SK-N-SH (cell line): Measurements from ENCODE around the gene TFAP2A. TPM values are rescaled to one million over a fixed set of nuclear protein-coding genes. Genes with fewer than 3 reads are reported as not detected.
A peak's percentile ranks its signal among the peaks of the same experiment; 100 is the strongest.

Experiments used
- CTCF ChIA-PET: fragments of 300-600, 350-600 bp; formaldehyde crosslinking; extraction: SDS; loops from one replicate; lab custom pipeline; 2021; lab: Yijun Ruan, JAX
- POLR2A ChIA-PET: fragments of 350-600 bp; sonication (Branson Sonifier 250); formaldehyde crosslinking; extraction: SDS; loops from one replicate; lab custom pipeline; 2020; ENCODE audit warnings: antibody characterized with exemption, inconsistent platforms; lab: Yijun Ruan, JAX
- DNase-seq: peaks from one replicate; pipeline ENCODE4 v3.0.0; 2012
- H2AFZ ChIP-seq: fragments of 200-600 bp; sonication (generic); 2 replicates; pipeline ENCODE4 v1.8.1; 2016; ENCODE audit warnings: antibody characterized with exemption, mild to moderate bottlenecking, low read depth
- H3F3A ChIP-seq: fragments of 200-600 bp; sonication (generic); replicated peaks from 2 replicates; pipeline ENCODE3; 2016; ENCODE audit warnings: antibody characterized with exemption, mild to moderate bottlenecking; ENCODE audit not compliant: insufficient read depth
- H3K27ac ChIP-seq, 2 experiments: fragments of 200-500 bp in 1 of 2; fragments of 200-600 bp in 1 of 2; sonication (Bioruptor generic) in 1 of 2; sonication (generic), shearing (Covaris generic) in 1 of 2; 2 replicates each; pipeline versions ENCODE4 v1.5.1 to v1.6.1; 2014 to 2016; ENCODE audit warnings: low read depth in 2 of 2, inconsistent platforms in 1 of 2, low read length in 1 of 2, mild to moderate bottlenecking in 1 of 2, mixed read lengths in 1 of 2
- H3K27me3 ChIP-seq: fragments of 200-600 bp; sonication (generic), shearing (Covaris generic); 2 replicates; pipeline ENCODE4 v1.6.1; 2016; ENCODE audit warnings: mixed run types; ENCODE audit not compliant: insufficient read depth
- H3K36me3 ChIP-seq, 2 experiments: fragments of 200-500 bp in 1 of 2; fragments of 200-600 bp in 1 of 2; sonication (Bioruptor generic) in 1 of 2; sonication (generic) in 1 of 2; replicated peaks in 1 of 2; 2 replicates each; pipeline versions ENCODE3 to v1.5.1; 2014 to 2016; ENCODE audit warnings: low read length in 1 of 2, mild to moderate bottlenecking in 1 of 2; ENCODE audit not compliant: insufficient read depth in 2 of 2, control insufficient read depth in 1 of 2
- H3K4me1 ChIP-seq, 2 experiments: fragments of 200-500 bp in 1 of 2; fragments of 200-600 bp in 1 of 2; sonication (Bioruptor generic) in 1 of 2; sonication (generic), shearing (Covaris generic) in 1 of 2; 2 replicates each; pipeline versions ENCODE4 v1.5.1 to v1.6.1; 2014 to 2016; ENCODE audit warnings: low read depth in 1 of 2, low read length in 1 of 2, mixed run types in 1 of 2; ENCODE audit not compliant: insufficient read depth in 2 of 2, control insufficient read depth in 1 of 2
- H3K4me2 ChIP-seq: fragments of 200-600 bp; sonication (generic), shearing (Covaris generic); 2 replicates; pipeline ENCODE4 v1.6.1; 2017; ENCODE audit warnings: mixed run types
- H3K4me3 ChIP-seq, 2 experiments: fragments of 200-500 bp in 1 of 2; fragments of 200-600 bp in 1 of 2; sonication (Bioruptor generic) in 1 of 2; sonication (generic), shearing (Covaris generic) in 1 of 2; 2 replicates each; pipeline versions ENCODE4 v1.5.1 to v1.8.1; 2014 to 2016; ENCODE audit warnings: low read depth in 2 of 2, inconsistent platforms in 1 of 2, low read length in 1 of 2, mild to moderate bottlenecking in 1 of 2, mixed read lengths in 1 of 2, moderate library complexity in 1 of 2
- H3K79me2 ChIP-seq: fragments of 200-600 bp; sonication (generic); 2 replicates; pipeline ENCODE4 v1.8.1; 2017; ENCODE audit warnings: mild to moderate bottlenecking; ENCODE audit not compliant: insufficient read depth
- H3K9ac ChIP-seq: fragments of 200-600 bp; sonication (generic); 2 replicates; pipeline ENCODE4 v1.6.1; 2017; ENCODE audit warnings: mixed run types
- H3K9me2 ChIP-seq: fragments of 200-600 bp; sonication (generic); 2 replicates; pipeline ENCODE4 v1.6.1; 2017; ENCODE audit warnings: mixed run types
- H3K9me3 ChIP-seq: fragments of 200-600 bp; sonication (generic); 2 replicates; pipeline ENCODE4 v1.6.1; 2017; ENCODE audit warnings: mixed run types, mild to moderate bottlenecking, moderate library complexity
- H4K20me1 ChIP-seq: fragments of 200-600 bp; sonication (generic); 2 replicates; pipeline ENCODE4 v1.6.1; 2017; ENCODE audit warnings: mild to moderate bottlenecking, mixed run types; ENCODE audit not compliant: insufficient read depth
- CHD2 ChIP-seq: fragments of 150-350 bp; IDR thresholded peaks from 2 replicates; pipeline ENCODE4 v1.6.1; 2018; ENCODE audit warnings: low read length; ENCODE audit not compliant: partially characterized antibody
- CTCF ChIP-seq: fragments of 200-600 bp; sonication (generic); IDR thresholded peaks from 2 replicates; pipeline ENCODE4 v1.6.1; 2017; ENCODE audit warnings: antibody characterized with exemption, mild to moderate bottlenecking, moderate library complexity
- ELF1 ChIP-seq: IDR thresholded peaks from 2 replicates; pipeline ENCODE4 v1.4.0; 2012
- EP300 ChIP-seq, 2 experiments: IDR thresholded peaks; 2 replicates each; pipeline versions ENCODE4 v1.4.0 to v1.6.1; 2012; ENCODE audit warnings: borderline replicate concordance in 1 of 2, low read depth in 1 of 2, low read length in 1 of 2
- EZH2phosphoT487 ChIP-seq: fragments of 200-600 bp; sonication (generic); IDR thresholded peaks from 2 replicates; pipeline ENCODE4 v1.6.1; 2017; ENCODE audit warnings: low read depth, mixed run types, mild to moderate bottlenecking, antibody characterized with exemption, moderate library complexity, borderline replicate concordance
- FOXJ3 ChIP-seq: sonication (generic); formaldehyde crosslinking; IDR thresholded peaks from 2 replicates; pipeline ENCODE4 v1.5.1; 2020; ENCODE audit warnings: mild to moderate bottlenecking, missing genetic modification reagents
- GABPA ChIP-seq: IDR thresholded peaks from 2 replicates; pipeline ENCODE4 v1.4.0; 2012; ENCODE audit warnings: low read depth, mild to moderate bottlenecking
- GATA2 ChIP-seq: sonication (generic); formaldehyde crosslinking; IDR thresholded peaks from 2 replicates; pipeline ENCODE4 v1.5.0; 2020; ENCODE audit warnings: mild to moderate bottlenecking, missing genetic modification reagents
- MAX ChIP-seq: IDR thresholded peaks from 2 replicates; pipeline ENCODE4 v1.4.0; 2012; ENCODE audit warnings: low read depth
- MEF2A ChIP-seq: IDR thresholded peaks from 2 replicates; pipeline ENCODE4 v1.4.0; 2012; ENCODE audit warnings: low read depth, borderline replicate concordance
- NRF1 ChIP-seq: IDR thresholded peaks from 2 replicates; pipeline ENCODE4 v1.6.1; 2012; ENCODE audit warnings: low read depth, mild to moderate bottlenecking, low read length
- PBX3 ChIP-seq: IDR thresholded peaks from 2 replicates; pipeline ENCODE4; 2012
- POLR2AphosphoS5 ChIP-seq: IDR thresholded peaks from 2 replicates; pipeline ENCODE4 v1.6.1; 2012; ENCODE audit warnings: low read depth, low read length
- RAD21 ChIP-seq: IDR thresholded peaks from 2 replicates; pipeline ENCODE4 v1.6.1; 2012; ENCODE audit warnings: mild to moderate bottlenecking, low read length
- SIN3A ChIP-seq: IDR thresholded peaks from 2 replicates; pipeline ENCODE4 v1.6.1; 2012; ENCODE audit warnings: low read depth, mild to moderate bottlenecking, low read length, moderate library complexity, borderline replicate concordance
- SMC3 ChIP-seq: IDR thresholded peaks from 2 replicates; pipeline ENCODE4 v1.6.1; 2012; ENCODE audit warnings: low read depth, low read length, improper control_type of control experiment
- TAF1 ChIP-seq: IDR thresholded peaks from 2 replicates; pipeline ENCODE4 v1.6.1; 2012; ENCODE audit warnings: low read depth, mild to moderate bottlenecking, low read length, moderate library complexity, borderline replicate concordance
- TCF12 ChIP-seq: IDR thresholded peaks from 2 replicates; pipeline ENCODE4 v1.4.0; 2012
- TEAD4 ChIP-seq: IDR thresholded peaks from 2 replicates; pipeline ENCODE4 v1.4.0; 2012; ENCODE audit warnings: mild to moderate bottlenecking, borderline replicate concordance; ENCODE audit not compliant: insufficient read depth
- YY1 ChIP-seq: IDR thresholded peaks from 2 replicates; pipeline ENCODE4 v1.4.0; 2012; ENCODE audit warnings: low read depth, mild to moderate bottlenecking
- ZBTB33 ChIP-seq: IDR thresholded peaks from 2 replicates; pipeline ENCODE4 v1.4.0; 2012; ENCODE audit warnings: low read depth, borderline replicate concordance
- WGBS: methylation state at CpG from one replicate; pipeline ENCODE4 v1.1.6; 2017; ENCODE audit warnings: low lambda C conversion rate; 5-methylcytosine and 5-hydroxymethylcytosine counted together
- polyA plus RNA-seq, 3 experiments: library from polyadenylated mRNA; depleted of rRNA; stranded (reverse); fragments of >200 nt; gene quantifications; 2 replicates each; pipeline ENCODE4 v1.2.3, GENCODE V29; 2012

TFAP2A gene
- polyA plus RNA-seq, 1 of the 3 experiments (the other 2 are of a cell fraction), result 0.07 TPM

- no peaks in the 10 kb centered on the region for H3K9me3 ChIP-seq
- WGBS, result 16% methylated on average over 30 of the region's 56 CpGs
- POLR2A ChIA-PET, result no interaction called here
- DNase-seq, result no peak
- no peak overlapping the region for H2AFZ ChIP-seq
- peak overlapping the region; percentile 44; the same call in 1 of the 2 replicates for H3K4me2 ChIP-seq
- no peaks in the 10 kb centered on the region; the same call in 1 of the 2 replicates for H4K20me1 ChIP-seq
- peaks cover 99% of the 10 kb centered on the region for H3K27me3 ChIP-seq
- no peak overlapping the region for H3K4me3 ChIP-seq
- H3K4me1 ChIP-seq, result no peaks in the 10 kb centered on the region; a peak in 2 of 4 replicates
- H3K9ac ChIP-seq, result no peak overlapping the region
- CTCF ChIA-PET, result interaction anchor here (3.2 kb wide), 1 partner anchor 11 kb away, joined by 10 read pairs; no protein-coding TSS in a partner anchor
- no peaks in the 10 kb centered on the region for H3K36me3 ChIP-seq
- H3K9me2 ChIP-seq, result no peaks in the 10 kb centered on the region
- no peaks in the 10 kb centered on the region for H3K79me2 ChIP-seq
- no peak for TF ChIP-seq EP300 (IDR thresholded peaks at IDR 0.05; ENCODE audit: borderline replicate concordance in 1 of 2, low read depth in 1 of 2, low read length in 1 of 2)
- no peak for TF ChIP-seq ELF1
- no peak for TF ChIP-seq RAD21
- TF ChIP-seq EZH2phosphoT487, result peak; percentile 62; the same call in 1 of the 2 replicates
- no peak for TF ChIP-seq TEAD4
- no peaks in the 10 kb centered on the region for H3F3A ChIP-seq
- H3K27ac ChIP-seq, result no peak overlapping the region
These were observed 4.2 kb upstream of the TFAP2A start for GRCh38 chr6:10418862-10419748.

GRCh38 chr6:10418361-10418861, 3.5 kb upstream of the TFAP2A start:
- Histone ChIP-seq H3K9me2 (no peaks in the 10 kb centered on the region), H4K20me1 (no peaks in the 10 kb centered on the region; the same call in 1 of the 2 replicates), H3F3A (no peaks in the 10 kb centered on the region), H3K4me1 (no peaks in the 10 kb centered on the region; a peak in 2 of 4 replicates), H3K4me3 (no peak overlapping the region), H3K36me3 (no peaks in the 10 kb centered on the region), H3K9me3 (no peaks in the 10 kb centered on the region), H2AFZ (no peak overlapping the region), H3K27me3 (peaks cover 99% of the 10 kb centered on the region), H3K4me2 (no peak overlapping the region), H3K79me2 (no peaks in the 10 kb centered on the region), H3K9ac (no peak overlapping the region), H3K27ac (no peak overlapping the region)
- 46% methylated on average over 11 of the region's 18 CpGs for WGBS
- ChIA-PET CTCF (no interaction called here), POLR2A (no interaction called here)
- DNase-seq, result no peak
- no peak for TF ChIP-seq EP300 (IDR thresholded peaks at IDR 0.05; ENCODE audit: borderline replicate concordance in 1 of 2, low read depth in 1 of 2, low read length in 1 of 2)
- TF ChIP-seq TEAD4, result no peak
- no peak for TF ChIP-seq ZBTB33
- no peak for TF ChIP-seq YY1
- no peak for TF ChIP-seq ELF1
- TF ChIP-seq FOXJ3, result no peak
- TF ChIP-seq MEF2A, result no peak
- no peak for TF ChIP-seq MAX
- TF ChIP-seq SMC3, result no peak
- no peak for TF ChIP-seq CTCF
- no peak for TF ChIP-seq SIN3A
- TF ChIP-seq GABPA, result no peak
- no peak for TF ChIP-seq TCF12
- no peak for TF ChIP-seq TAF1
- TF ChIP-seq PBX3, result no peak
- TF ChIP-seq GATA2, result no peak
- no peak for TF ChIP-seq CHD2
- no peak for TF ChIP-seq NRF1
- no peak for TF ChIP-seq POLR2AphosphoS5
